GM12891 (cell line): ENCODE measurements around the gene ADGRA3.

Experiments
- DNase-seq: peaks from one replicate; pipeline ENCODE4 v3.0.0; 2011; ENCODE audit warnings: low spot score; ENCODE audit not compliant: insufficient read length
- FAIRE-seq: peaks from 2 replicates; lab custom pipeline; 2011; peaks lifted over from hg19 to GRCh38; lab: Jason Lieb, UNC
- PAX5 ChIP-seq: IDR thresholded peaks from 2 replicates; pipeline ENCODE4 v1.6.1; 2011; ENCODE audit warnings: low read length, moderate library complexity, mild to moderate bottlenecking; ENCODE audit not compliant: insufficient read depth, severe bottlenecking
- POLR2A ChIP-seq: IDR thresholded peaks from 2 replicates; pipeline ENCODE4 v1.6.1; 2011; ENCODE audit warnings: low read depth, low read length, control low read depth
- POLR2AphosphoS5 ChIP-seq: IDR thresholded peaks from 2 replicates; pipeline ENCODE4 v1.6.1; 2011; ENCODE audit warnings: low read depth, low read length, control low read depth
- POU2F2 ChIP-seq: IDR thresholded peaks from 2 replicates; pipeline ENCODE4 v1.6.1; 2011; ENCODE audit warnings: low read depth, mild to moderate bottlenecking, control low read depth, low read length, moderate library complexity
- SPI1 ChIP-seq: IDR thresholded peaks from 2 replicates; pipeline ENCODE4 v1.6.1; 2011; ENCODE audit warnings: low read depth, low read length, control low read depth
- TAF1 ChIP-seq: IDR thresholded peaks from 2 replicates; pipeline ENCODE4 v1.6.1; 2011; ENCODE audit warnings: low read depth, low read length, control low read depth

Gene ADGRA3

GRCh38 chr4:22532896-22533295 lies 17.0 kb upstream of the ADGRA3 start:
- no peak for DNase-seq
- TF ChIP-seq POLR2A (no peak), TAF1 (no peak), PAX5 (no peak), SPI1 (no peak), POLR2AphosphoS5 (no peak), POU2F2 (no peak)
- FAIRE-seq: no peak

GRCh38 chr4:22532117-22532516 lies 16.3 kb upstream of the ADGRA3 start:
- FAIRE-seq (no peak), DNase-seq (no peak)
- TF ChIP-seq SPI1 (no peak), PAX5 (no peak), TAF1 (no peak), POLR2A (no peak)

GRCh38 chr4:22531311-22532019 lies 15.6 kb upstream of the ADGRA3 start:
- TF ChIP-seq POU2F2: no peak
- no peak for TF ChIP-seq TAF1
- no peak for TF ChIP-seq POLR2A
- no peak for TF ChIP-seq PAX5
- TF ChIP-seq SPI1: no peak
- no peak for TF ChIP-seq POLR2AphosphoS5
- FAIRE-seq (no peak), DNase-seq (no peak)

GRCh38 chr4:22524895-22525294 lies 9.0 kb upstream of the ADGRA3 start:
- TF ChIP-seq PAX5 (no peak), POLR2AphosphoS5 (no peak), TAF1 (no peak), SPI1 (no peak), POLR2A (no peak), POU2F2 (no peak)
- no peak for FAIRE-seq
- DNase-seq: no peak

- FAIRE-seq: no peak
- DNase-seq: no peak
- TF ChIP-seq POLR2AphosphoS5 (no peak), PAX5 (no peak), POLR2A (no peak), SPI1 (no peak), TAF1 (no peak), POU2F2 (no peak)
These were observed 7.0 kb upstream of the ADGRA3 start for GRCh38 chr4:22522706-22523501.

GRCh38 chr4:22522206-22522605 lies 6.3 kb upstream of the ADGRA3 start:
- no peak for TF ChIP-seq POU2F2
- no peak for TF ChIP-seq TAF1
- no peak for TF ChIP-seq POLR2AphosphoS5
- no peak for TF ChIP-seq POLR2A
- TF ChIP-seq PAX5: no peak
- TF ChIP-seq SPI1: no peak
- FAIRE-seq (no peak), DNase-seq (no peak)

GRCh38 chr4:22521240-22521639 lies 5.4 kb upstream of the ADGRA3 start:
- DNase-seq (no peak), FAIRE-seq (no peak)
- TF ChIP-seq PAX5: no peak

GRCh38 chr4:22515145-22515887 lies 550 bp downstream of the ADGRA3 start:
- FAIRE-seq (no peak), DNase-seq (peak; percentile 21)
- TF ChIP-seq POU2F2: no peak
- no peak for TF ChIP-seq SPI1
- no peak for TF ChIP-seq PAX5
- no peak for TF ChIP-seq POLR2A
- no peak for TF ChIP-seq TAF1
- TF ChIP-seq POLR2AphosphoS5: no peak

GRCh38 chr4:22514481-22514880 lies 1.4 kb downstream of the ADGRA3 start:
- DNase-seq (no peak), FAIRE-seq (no peak)
- no peak for TF ChIP-seq TAF1
- no peak for TF ChIP-seq PAX5
- no peak for TF ChIP-seq POLR2AphosphoS5
- TF ChIP-seq SPI1: no peak
- no peak for TF ChIP-seq POU2F2
- no peak for TF ChIP-seq POLR2A
